ENCODE data around the gene AQR.

The AQR gene

GRCh38 chr15:34855893-34856292, 113.6 kb downstream of the AQR start:
- TF ChIP-seq FOXP2 (optimal IDR thresholded peaks at IDR 0.05; ENCODE audit: borderline replicate concordance, extremely low read depth, extremely low read length, insufficient read depth) (no peak), TAF1 (IDR thresholded peaks at IDR 0.05; ENCODE audit: borderline replicate concordance, insufficient read depth, low read length) (no peak), POLR2AphosphoS5 (IDR thresholded peaks at IDR 0.05; ENCODE audit: low read depth, low read length) (no peak), SIN3A (IDR thresholded peaks at IDR 0.05; ENCODE audit: borderline replicate concordance, insufficient read depth, low read length) (no peak), REST (IDR thresholded peaks at IDR 0.05; ENCODE audit: insufficient read depth in 1 of 2, low read depth in 2 of 2, low read length in 2 of 2) (no peak)

GRCh38 chr15:34855413-34855812, 114.1 kb downstream of the AQR start:
- TF ChIP-seq POLR2AphosphoS5 (IDR thresholded peaks at IDR 0.05; ENCODE audit: low read depth, low read length) = no peak
- no peak for TF ChIP-seq FOXP2 (optimal IDR thresholded peaks at IDR 0.05; ENCODE audit: borderline replicate concordance, extremely low read depth, extremely low read length, insufficient read depth)
- no peak for TF ChIP-seq TAF1 (IDR thresholded peaks at IDR 0.05; ENCODE audit: borderline replicate concordance, insufficient read depth, low read length)
- TF ChIP-seq REST (IDR thresholded peaks at IDR 0.05; ENCODE audit: insufficient read depth in 1 of 2, low read depth in 2 of 2, low read length in 2 of 2) = no peak
- no peak for TF ChIP-seq SIN3A (IDR thresholded peaks at IDR 0.05; ENCODE audit: borderline replicate concordance, insufficient read depth, low read length)

- TF ChIP-seq FOXP2 (optimal IDR thresholded peaks at IDR 0.05; ENCODE audit: borderline replicate concordance, extremely low read depth, extremely low read length, insufficient read depth) (no peak), POLR2AphosphoS5 (IDR thresholded peaks at IDR 0.05; ENCODE audit: low read depth, low read length) (no peak), TAF1 (IDR thresholded peaks at IDR 0.05; ENCODE audit: borderline replicate concordance, insufficient read depth, low read length) (no peak), SIN3A (IDR thresholded peaks at IDR 0.05; ENCODE audit: borderline replicate concordance, insufficient read depth, low read length) (no peak), REST (IDR thresholded peaks at IDR 0.05; ENCODE audit: insufficient read depth in 1 of 2, low read depth in 2 of 2, low read length in 2 of 2) (no peak)
Observed at GRCh38 chr15:34854232-34854631, 115.3 kb downstream of the AQR start.

- TF ChIP-seq TAF1 (IDR thresholded peaks at IDR 0.05; ENCODE audit: borderline replicate concordance, insufficient read depth, low read length) (no peak), POLR2AphosphoS5 (IDR thresholded peaks at IDR 0.05; ENCODE audit: low read depth, low read length) (no peak), FOXP2 (optimal IDR thresholded peaks at IDR 0.05; ENCODE audit: borderline replicate concordance, extremely low read depth, extremely low read length, insufficient read depth) (no peak), SIN3A (IDR thresholded peaks at IDR 0.05; ENCODE audit: borderline replicate concordance, insufficient read depth, low read length) (no peak), REST (IDR thresholded peaks at IDR 0.05; ENCODE audit: insufficient read depth in 1 of 2, low read depth in 2 of 2, low read length in 2 of 2) (no peak)
Observed at GRCh38 chr15:34853001-34853758, 116.4 kb downstream of the AQR start.

Measured in PFSK-1 (cell line).